Rectal smooth muscle tissue (tissue), 1 donor: Measurements from ENCODE around the gene CALY.

Experiments used
- H3K27ac ChIP-seq: one replicate; pipeline ENCODE4 v1.7.0; 2013; ENCODE audit warnings: low read depth, low read length, inconsistent platforms
- H3K27me3 ChIP-seq: one replicate; pipeline ENCODE4 v1.7.0; 2013; ENCODE audit warnings: low read length; ENCODE audit not compliant: control insufficient read depth, insufficient read depth
- H3K36me3 ChIP-seq: one replicate; pipeline ENCODE4 v1.7.0; 2013; ENCODE audit warnings: low read length; ENCODE audit not compliant: control insufficient read depth, insufficient read depth
- H3K4me1 ChIP-seq: one replicate; pipeline ENCODE4 v1.7.0; 2013; ENCODE audit warnings: low read length; ENCODE audit not compliant: control insufficient read depth, insufficient read depth
- H3K4me3 ChIP-seq: one replicate; pipeline ENCODE4 v1.7.0; 2013; ENCODE audit warnings: low read length
- H3K9ac ChIP-seq: one replicate; pipeline ENCODE4 v1.7.0; 2013; ENCODE audit warnings: low read length

The CALY gene

DNA sequence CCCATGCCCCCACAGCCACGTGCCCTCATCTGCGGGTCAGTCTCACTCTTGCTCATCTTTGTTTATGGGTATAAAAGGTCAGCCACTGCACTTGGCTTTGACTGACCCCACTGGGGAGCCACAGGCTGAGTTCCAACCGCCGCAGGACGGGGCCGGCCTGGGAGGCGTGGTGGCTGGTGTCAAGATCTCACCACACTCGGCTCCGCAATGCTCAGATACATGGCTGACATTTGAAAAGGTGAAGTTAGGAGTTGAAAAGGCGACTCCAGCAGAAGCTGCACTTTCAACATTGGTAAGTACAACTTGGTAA lies 42.9 kb downstream of the CALY start:
- Histone ChIP-seq H3K27me3 (no peaks in the 10 kb centered on the region), H3K9ac (no peak overlapping the region), H3K36me3 (peaks cover 56% of the 10 kb centered on the region), H3K4me1 (no peaks in the 10 kb centered on the region), H3K27ac (no peak overlapping the region), H3K4me3 (no peak overlapping the region)

DNA sequence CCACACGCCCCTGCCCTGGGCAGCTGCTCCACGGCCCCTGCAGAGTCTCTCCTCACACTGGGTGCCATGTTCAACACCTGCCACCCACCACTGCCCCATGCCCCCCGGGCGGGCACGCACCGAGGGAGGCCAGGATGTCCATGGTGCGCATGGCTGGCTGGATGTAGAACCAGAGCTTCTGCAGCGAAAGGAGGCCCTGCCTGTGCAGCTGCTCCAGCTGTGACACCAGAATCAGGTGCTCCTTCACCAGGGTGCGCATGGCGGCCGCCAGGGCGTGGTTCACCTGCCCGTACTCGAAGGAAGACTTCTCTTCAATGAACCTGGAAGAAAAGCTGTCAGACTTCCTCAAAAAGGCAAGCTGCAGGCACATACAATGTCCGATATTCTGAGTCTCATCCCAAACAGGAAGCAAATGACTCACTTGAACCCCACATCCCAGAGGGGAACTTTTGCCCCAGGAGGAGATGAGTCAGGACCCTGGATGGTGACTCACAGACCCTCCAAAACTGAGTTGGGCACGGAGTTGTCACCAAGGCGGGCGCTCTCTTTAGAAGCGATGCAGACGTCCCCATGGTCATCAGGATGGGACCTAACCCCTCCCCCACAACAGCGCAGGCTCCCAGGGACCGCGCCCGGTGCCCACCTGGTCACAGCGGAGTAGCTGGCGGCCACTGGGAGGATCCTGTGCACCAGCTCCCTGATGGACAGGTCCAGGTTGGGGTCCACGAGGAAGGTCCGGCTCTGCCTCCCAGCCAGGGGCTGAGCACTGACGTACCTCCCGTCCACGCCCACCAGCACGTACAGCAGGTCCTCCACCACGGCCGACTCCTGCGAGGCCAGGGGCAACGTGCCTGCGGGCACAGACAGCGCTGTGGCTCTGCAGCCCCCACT lies 43.5 kb downstream of the CALY start:
- no peaks in the 10 kb centered on the region for H3K4me1 ChIP-seq
- peaks cover 56% of the 10 kb centered on the region for H3K36me3 ChIP-seq
- H3K27ac ChIP-seq, result no peak overlapping the region

DNA sequence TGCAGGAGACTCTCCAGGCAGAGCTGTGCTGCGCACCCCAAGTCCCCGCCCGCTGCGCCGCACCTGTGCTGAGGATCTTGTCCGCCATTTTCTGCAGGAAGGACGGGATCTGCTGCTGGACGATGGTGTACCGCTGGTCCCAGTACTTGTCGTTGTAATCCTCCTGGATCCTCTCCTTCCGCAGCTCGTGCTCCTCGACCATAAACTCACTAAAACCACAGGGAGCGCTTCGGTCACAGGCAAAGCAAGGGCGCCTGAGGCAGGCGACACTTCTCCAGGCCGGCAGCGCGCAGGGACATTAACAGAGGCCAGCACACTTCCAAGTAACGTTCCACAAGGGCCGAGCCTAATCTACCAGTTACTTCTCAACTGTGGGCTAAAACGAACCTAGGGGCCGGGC lies 46.9 kb downstream of the CALY start:
- H3K36me3 ChIP-seq, result peaks cover 57% of the 10 kb centered on the region
- H3K9ac ChIP-seq, result no peak overlapping the region
- H3K4me1 ChIP-seq, result no peaks in the 10 kb centered on the region

More for the DNA sequence above, 43.5 kb downstream of the CALY start:
- no peak overlapping the region for H3K9ac ChIP-seq
- H3K27me3 ChIP-seq, result no peaks in the 10 kb centered on the region
- H3K4me3 ChIP-seq, result no peak overlapping the region

DNA sequence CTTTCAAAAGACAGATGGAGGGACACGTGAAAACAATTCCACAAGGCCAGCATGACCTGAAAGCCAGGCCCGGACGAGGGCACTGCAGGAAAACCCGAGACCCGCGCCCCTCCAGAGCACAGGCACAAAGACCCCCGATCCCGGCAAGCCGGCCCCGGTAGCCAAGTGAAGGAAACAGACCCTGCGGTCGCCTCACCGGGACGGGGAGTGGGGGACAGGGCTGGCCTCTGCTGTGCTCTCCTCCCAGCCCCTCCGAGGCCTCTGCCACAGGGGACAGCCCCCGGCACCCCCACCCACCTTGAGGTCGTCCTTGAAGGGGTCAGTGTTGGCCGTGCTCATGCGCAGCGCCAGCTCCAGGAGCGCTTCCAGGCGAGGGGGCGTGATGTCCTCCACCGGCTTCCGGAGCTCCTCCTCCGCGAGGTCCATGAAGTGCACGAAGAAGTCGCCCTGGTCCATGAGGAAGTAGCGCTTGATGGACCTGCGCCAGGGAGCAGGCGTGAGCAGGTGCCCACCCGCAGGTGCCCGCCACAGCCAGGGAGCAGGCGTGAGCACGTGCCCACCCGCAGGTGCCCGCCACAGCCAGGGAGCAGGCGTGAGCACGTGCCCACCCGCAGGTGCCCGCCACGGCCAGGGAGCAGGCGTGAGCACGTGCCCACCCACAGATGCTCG lies 48.7 kb downstream of the CALY start:
- no peak overlapping the region for H3K27ac ChIP-seq
- H3K27me3 ChIP-seq, result no peaks in the 10 kb centered on the region
- no peaks in the 10 kb centered on the region for H3K4me1 ChIP-seq
- peaks cover 56% of the 10 kb centered on the region for H3K36me3 ChIP-seq
- H3K4me3 ChIP-seq, result no peak overlapping the region
- H3K9ac ChIP-seq, result no peak overlapping the region

More for the DNA sequence above, 46.9 kb downstream of the CALY start:
- Histone ChIP-seq H3K4me3 (no peak overlapping the region), H3K27ac (no peak overlapping the region), H3K27me3 (no peaks in the 10 kb centered on the region)

DNA sequence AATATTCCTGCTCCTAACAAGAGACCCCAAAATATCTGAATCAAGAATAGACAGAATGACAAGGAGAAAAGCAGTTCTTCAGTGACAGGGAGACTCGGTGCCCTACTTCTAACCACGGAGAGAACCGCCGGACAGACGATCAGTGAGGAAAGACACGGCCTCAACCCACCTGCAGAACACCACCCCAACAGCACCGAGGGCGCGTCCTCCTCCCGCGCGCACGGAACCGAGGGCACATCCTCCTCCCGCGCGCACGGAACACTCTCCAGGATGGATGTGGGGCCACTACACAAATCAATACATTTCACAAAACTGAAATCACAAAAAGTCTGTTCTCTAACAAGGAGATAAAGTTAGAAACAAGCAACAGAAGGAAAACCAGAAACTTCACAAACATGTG lies 50.3 kb downstream of the CALY start:
- no peaks in the 10 kb centered on the region for H3K4me1 ChIP-seq
- H3K9ac ChIP-seq, result no peak overlapping the region
- no peak overlapping the region for H3K4me3 ChIP-seq
- no peaks in the 10 kb centered on the region for H3K27me3 ChIP-seq
- H3K27ac ChIP-seq, result no peak overlapping the region
- H3K36me3 ChIP-seq, result peaks cover 50% of the 10 kb centered on the region

DNA sequence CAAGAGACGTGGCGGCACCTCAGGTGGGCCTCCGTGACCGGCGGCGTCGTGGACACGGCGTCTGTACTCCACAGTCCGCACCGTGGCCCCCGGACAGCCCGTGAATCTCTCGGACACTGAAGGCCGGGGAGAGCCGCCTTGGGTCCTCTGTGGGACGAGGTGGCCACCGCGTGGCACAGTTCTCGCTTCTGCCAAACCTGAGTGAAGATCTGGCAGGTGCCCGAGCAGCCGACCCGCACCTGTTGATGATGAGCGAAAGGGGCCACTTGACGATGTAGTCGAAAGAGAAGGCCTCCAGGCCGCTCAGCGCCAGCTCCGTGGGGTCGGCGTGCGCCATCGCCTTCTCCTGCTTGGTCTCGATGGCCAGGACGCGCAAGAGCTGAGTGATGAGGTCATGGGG lies 51.5 kb downstream of the CALY start:
- Histone ChIP-seq H3K9ac (no peak overlapping the region), H3K4me3 (no peak overlapping the region), H3K4me1 (no peaks in the 10 kb centered on the region), H3K27ac (no peak overlapping the region), H3K36me3 (peaks cover 48% of the 10 kb centered on the region), H3K27me3 (no peaks in the 10 kb centered on the region)

DNA sequence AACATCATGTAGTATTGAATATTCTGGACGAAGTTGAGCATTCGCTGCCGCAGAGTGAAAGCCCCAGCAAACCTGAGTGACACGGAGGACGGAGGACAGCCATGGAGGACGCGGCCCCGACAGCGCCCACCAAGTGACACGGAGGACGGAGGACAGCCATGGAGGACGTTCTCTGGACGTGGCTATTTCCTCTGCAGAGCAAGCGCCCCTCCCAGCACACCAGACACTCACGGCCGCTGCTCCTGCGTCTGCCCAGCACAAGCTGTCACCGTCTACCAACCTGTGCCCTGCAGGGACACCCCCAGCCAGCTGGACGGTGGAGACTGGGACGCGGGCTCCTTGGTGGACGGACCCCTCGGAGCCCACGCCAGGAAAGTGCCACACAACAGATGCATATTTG lies 52.8 kb downstream of the CALY start:
- Histone ChIP-seq H3K27me3 (no peaks in the 10 kb centered on the region), H3K36me3 (peaks cover 42% of the 10 kb centered on the region), H3K4me1 (no peaks in the 10 kb centered on the region), H3K9ac (no peak overlapping the region), H3K4me3 (no peak overlapping the region), H3K27ac (no peak overlapping the region)

DNA sequence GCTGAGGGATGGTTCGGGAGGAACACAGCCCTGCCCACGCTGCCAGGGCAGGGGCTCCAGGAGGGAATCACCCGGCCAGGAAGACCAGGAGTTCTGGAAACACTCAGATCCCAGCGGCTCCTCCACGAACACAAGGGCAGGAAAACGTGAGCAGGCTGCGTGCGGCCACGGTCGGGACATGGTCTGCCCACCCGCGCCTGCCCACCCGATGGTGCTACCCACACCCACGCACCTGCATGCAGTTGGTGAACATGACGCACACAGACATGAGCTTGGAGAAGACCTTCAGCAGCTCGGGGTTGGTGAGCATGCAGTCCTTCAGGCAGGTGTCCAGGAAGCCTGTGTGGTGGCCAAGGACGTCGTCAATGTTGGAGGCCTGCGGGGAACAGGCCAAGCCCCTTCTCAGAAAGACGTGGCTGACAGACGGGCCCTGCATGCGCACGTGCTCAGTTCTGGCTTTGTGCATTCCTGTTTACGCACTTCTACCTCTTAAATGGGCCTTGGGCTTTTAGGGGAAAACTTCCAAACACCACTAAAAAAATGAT lies 53.8 kb downstream of the CALY start:
- no peak overlapping the region for H3K9ac ChIP-seq
- no peaks in the 10 kb centered on the region for H3K4me1 ChIP-seq
- no peak overlapping the region for H3K4me3 ChIP-seq
- peaks cover 33% of the 10 kb centered on the region for H3K36me3 ChIP-seq
- no peaks in the 10 kb centered on the region for H3K27me3 ChIP-seq
- H3K27ac ChIP-seq, result no peak overlapping the region

DNA sequence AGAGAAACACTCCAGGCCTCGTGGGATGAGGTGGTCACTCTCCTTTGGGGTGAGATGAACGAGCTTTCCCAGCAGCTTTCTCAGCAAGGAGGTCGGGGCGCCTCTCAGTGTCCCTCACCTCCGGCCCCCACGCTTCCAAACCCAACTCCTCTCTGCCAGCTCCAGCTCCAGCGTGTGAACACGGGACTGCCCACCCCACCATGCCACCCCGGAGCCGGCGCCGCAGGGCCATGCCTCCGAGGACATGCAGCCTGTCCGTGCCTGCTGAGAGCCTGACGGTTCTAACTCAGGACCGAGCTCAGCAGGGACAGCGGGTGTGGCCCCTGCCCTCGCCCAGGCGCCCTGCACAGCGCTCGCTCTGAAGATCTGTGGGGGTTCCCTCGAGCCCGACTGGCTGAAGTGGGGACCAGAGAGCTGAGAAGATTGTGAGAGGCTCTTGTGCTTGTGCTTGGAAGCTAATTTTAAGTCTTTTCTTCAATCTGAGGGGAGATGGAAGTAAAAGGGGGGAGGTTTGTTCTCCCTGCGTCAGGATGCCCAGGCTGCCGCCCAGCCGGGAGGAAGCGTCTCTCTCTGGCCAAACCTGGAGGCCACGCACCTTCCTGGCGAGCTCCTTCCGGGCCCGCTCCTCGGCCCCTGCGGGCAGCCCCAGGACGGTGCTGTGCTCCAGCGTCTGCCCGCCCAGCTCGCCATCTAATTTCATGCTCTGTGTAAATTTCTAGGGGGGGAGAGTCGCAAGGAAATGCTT lies 54.9 kb downstream of the CALY start:
- Histone ChIP-seq H3K27ac (no peak overlapping the region), H3K4me3 (no peak overlapping the region), H3K27me3 (no peaks in the 10 kb centered on the region), H3K36me3 (peaks cover 26% of the 10 kb centered on the region), H3K9ac (no peak overlapping the region), H3K4me1 (no peaks in the 10 kb centered on the region)

DNA sequence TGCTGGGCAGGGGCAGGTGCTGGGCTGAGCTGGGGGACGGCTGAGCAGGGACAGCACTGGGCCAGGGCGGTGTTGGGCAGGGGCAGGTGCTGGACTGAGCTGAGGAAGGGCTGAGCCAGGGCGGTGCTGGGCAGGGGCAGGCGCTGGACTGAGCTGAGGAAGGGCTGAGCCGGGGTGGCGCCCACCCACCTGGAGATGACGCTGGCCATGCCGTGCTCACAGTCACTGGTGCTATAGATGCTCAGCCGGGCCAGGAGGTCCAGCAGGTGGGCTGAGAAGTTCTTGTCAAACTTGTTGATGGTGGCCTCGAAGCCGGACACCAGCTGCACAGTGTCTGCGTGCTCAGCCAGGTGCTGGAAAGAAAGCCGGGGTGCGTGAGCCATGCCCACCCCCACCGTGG lies 55.6 kb downstream of the CALY start:
- Histone ChIP-seq H3K4me1 (no peaks in the 10 kb centered on the region), H3K27ac (no peak overlapping the region), H3K9ac (no peak overlapping the region), H3K27me3 (peaks cover 1% of the 10 kb centered on the region), H3K36me3 (peaks cover 23% of the 10 kb centered on the region), H3K4me3 (no peak overlapping the region)

DNA sequence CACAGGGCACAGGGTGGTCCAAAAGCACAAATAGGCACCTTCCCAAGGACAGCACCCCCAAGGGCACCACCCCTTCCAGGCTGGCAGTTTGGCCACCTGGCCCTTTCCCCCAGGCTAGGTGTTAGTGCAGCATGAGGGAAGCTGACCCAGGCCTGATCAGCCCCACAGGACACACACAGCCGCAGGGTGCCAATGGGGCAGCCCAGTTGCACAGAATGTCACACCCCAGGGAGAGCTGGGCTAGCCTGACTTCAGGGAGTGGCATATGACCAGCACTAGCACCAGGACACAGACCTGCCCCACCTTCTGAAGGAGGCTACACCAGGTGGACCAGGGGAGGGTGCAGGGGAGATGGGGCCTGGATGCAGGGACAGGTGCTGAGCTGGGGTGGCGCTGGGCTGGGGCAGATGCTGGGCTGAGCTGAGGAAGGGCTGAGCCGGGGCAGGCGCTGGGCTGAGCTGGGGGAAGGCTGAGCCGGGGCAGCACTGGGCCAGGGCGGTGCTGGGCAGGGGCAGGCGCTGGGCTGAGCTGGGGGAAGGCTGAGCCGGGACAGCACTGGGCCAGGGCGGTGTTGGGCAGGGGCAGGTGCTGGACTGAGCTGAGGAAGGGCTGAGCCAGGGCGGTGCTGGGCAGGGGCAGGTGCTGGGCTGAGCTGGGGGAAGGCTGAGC lies 56.2 kb downstream of the CALY start:
- Histone ChIP-seq H3K4me1 (no peaks in the 10 kb centered on the region), H3K27me3 (peaks cover 4% of the 10 kb centered on the region), H3K36me3 (peaks cover 21% of the 10 kb centered on the region), H3K9ac (no peak overlapping the region), H3K27ac (no peak overlapping the region), H3K4me3 (no peak overlapping the region)
